Loucy (cell line): ENCODE data around the gene MTG2.

Experiments used
- H2AFZ ChIP-seq: fragments of 200-600 bp; sonication (generic); 2 replicates; pipeline ENCODE4 v1.6.0; 2016; ENCODE audit warnings: antibody characterized with exemption, mild to moderate bottlenecking, low read length, moderate library complexity
- H3F3A ChIP-seq: fragments of 200-600 bp; 2 replicates; pipeline ENCODE4 v1.6.0; 2016; ENCODE audit warnings: antibody characterized with exemption, low read depth, mild to moderate bottlenecking
- H3K27me3 ChIP-seq: fragments of 200-600 bp; sonication (generic); 2 replicates; pipeline ENCODE4 v1.6.1; 2014; ENCODE audit warnings: low read length, mild to moderate bottlenecking; ENCODE audit not compliant: insufficient read depth, poor library complexity, severe bottlenecking
- H3K36me3 ChIP-seq: fragments of 200-600 bp; sonication (generic); 2 replicates; pipeline ENCODE4 v1.6.1; 2016; ENCODE audit warnings: low read length; ENCODE audit not compliant: insufficient read depth
- H3K4me1 ChIP-seq: fragments of 200-600 bp; sonication (generic); 2 replicates; pipeline ENCODE4 v1.5.1; 2014; ENCODE audit warnings: low read length, mild to moderate bottlenecking; ENCODE audit not compliant: insufficient read depth, poor library complexity, severe bottlenecking
- H3K4me2 ChIP-seq: fragments of 200-600 bp; sonication (generic); 2 replicates; pipeline ENCODE4 v1.6.0; 2014; ENCODE audit warnings: antibody characterized with exemption, low read length, low read depth, mild to moderate bottlenecking; ENCODE audit not compliant: poor library complexity, severe bottlenecking
- H3K4me3 ChIP-seq: fragments of 200-600 bp; sonication (generic); 2 replicates; pipeline ENCODE4 v1.5.1; 2014; ENCODE audit warnings: low read length, mild to moderate bottlenecking, mixed read lengths; ENCODE audit not compliant: poor library complexity, severe bottlenecking
- H3K79me2 ChIP-seq: fragments of 200-600 bp; sonication (generic); 2 replicates; pipeline ENCODE4 v1.6.1; 2014; ENCODE audit warnings: low read length; ENCODE audit not compliant: insufficient read depth
- H3K9ac ChIP-seq: fragments of 200-600 bp; sonication (generic); 2 replicates; pipeline ENCODE4 v1.6.0; 2014; ENCODE audit warnings: mild to moderate bottlenecking, low read depth, low read length, moderate library complexity; ENCODE audit not compliant: poor library complexity, severe bottlenecking
- H3K9me2 ChIP-seq: fragments of 200-600 bp; sonication (generic); replicated peaks from 2 replicates; pipeline ENCODE4 v1.6.1; 2016; ENCODE audit warnings: low read depth, low read length, mixed read lengths
- H3K9me3 ChIP-seq: fragments of 200-600 bp; sonication (generic); 2 replicates; pipeline ENCODE4 v1.6.1; 2014; ENCODE audit warnings: mild to moderate bottlenecking, antibody characterized with exemption, low read length, low read depth; ENCODE audit not compliant: insufficient read depth
- H4K20me1 ChIP-seq: fragments of 200-600 bp; sonication (generic); 2 replicates; pipeline ENCODE4 v1.6.0; 2014; ENCODE audit warnings: antibody characterized with exemption, low read length, mild to moderate bottlenecking; ENCODE audit not compliant: insufficient read depth, poor library complexity, severe bottlenecking
- CTCF ChIP-seq: fragments of 200-600 bp; sonication (generic); conservative IDR thresholded peaks from 2 replicates; pipeline ENCODE4 v1.5.1; 2014; ENCODE audit warnings: mild to moderate bottlenecking, antibody characterized with exemption, low read length
- EZH2phosphoT487 ChIP-seq: fragments of 200-600 bp; IDR thresholded peaks from 2 replicates; pipeline ENCODE4 v1.6.1; 2018; ENCODE audit warnings: antibody characterized with exemption, mild to moderate bottlenecking, moderate library complexity, borderline replicate concordance

The MTG2 gene

GRCh38 chr20:62239278-62239879, 56.6 kb downstream of the MTG2 start:
- Histone ChIP-seq H3F3A (no peaks in the 10 kb centered on the region; the same call in 1 of the 2 replicates), H3K9me3 (no peaks in the 10 kb centered on the region), H3K4me2 (peak overlapping the region; percentile 96), H3K36me3 (no peaks in the 10 kb centered on the region), H3K4me3 (peak overlapping the region; percentile 94), H3K27me3 (no peaks in the 10 kb centered on the region), H3K9me2 (no peaks in the 10 kb centered on the region), H4K20me1 (peaks cover 51% of the 10 kb centered on the region), H2AFZ (no peak overlapping the region), H3K79me2 (peaks cover 58% of the 10 kb centered on the region), H3K4me1 (peaks cover 56% of the 10 kb centered on the region), H3K9ac (peak overlapping the region; percentile 81)
- TF ChIP-seq EZH2phosphoT487 (no peak), CTCF (no peak)

GRCh38 chr20:62240020-62240685, 57.3 kb downstream of the MTG2 start:
- H4K20me1 ChIP-seq = peaks cover 58% of the 10 kb centered on the region

GRCh38 chr20:62241506-62241905, 58.7 kb downstream of the MTG2 start:
- H3K9me2 ChIP-seq = no peaks in the 10 kb centered on the region
- no peaks in the 10 kb centered on the region for H3K36me3 ChIP-seq
- H4K20me1 ChIP-seq = peaks cover 72% of the 10 kb centered on the region
- TF ChIP-seq EZH2phosphoT487 (no peak), CTCF (no peak)
- H3K9ac ChIP-seq = no peak overlapping the region
- H3K4me2 ChIP-seq = peak overlapping the region; percentile 96
- H3K79me2 ChIP-seq = peaks cover 79% of the 10 kb centered on the region
- peaks cover 70% of the 10 kb centered on the region for H3K4me1 ChIP-seq
- H3K4me3 ChIP-seq = peak overlapping the region; percentile 30
- H3K9me3 ChIP-seq = no peaks in the 10 kb centered on the region
- no peaks in the 10 kb centered on the region for H3K27me3 ChIP-seq
- H3F3A ChIP-seq = no peaks in the 10 kb centered on the region; the same call in 1 of the 2 replicates
- no peak overlapping the region for H2AFZ ChIP-seq

More at GRCh38 chr20:62240020-62240685, 57.3 kb downstream of the MTG2 start:
- Histone ChIP-seq H3K9me3 (no peaks in the 10 kb centered on the region), H3K9me2 (no peaks in the 10 kb centered on the region), H2AFZ (no peak overlapping the region), H3K9ac (peak overlapping the region; percentile 81), H3K79me2 (peaks cover 66% of the 10 kb centered on the region), H3K4me3 (peak overlapping the region; percentile 94), H3K4me1 (peaks cover 63% of the 10 kb centered on the region), H3K27me3 (no peaks in the 10 kb centered on the region), H3F3A (no peaks in the 10 kb centered on the region; the same call in 1 of the 2 replicates), H3K4me2 (peak overlapping the region; percentile 96), H3K36me3 (no peaks in the 10 kb centered on the region)
- TF ChIP-seq EZH2phosphoT487 (no peak), CTCF (no peak)
